KMS-11 (cell line): ENCODE data around the gene ZNF41.

Source experiments
- H2AFZ ChIP-seq: fragments of 200-600 bp; sonication (generic); 2 replicates; pipeline ENCODE4 v1.6.1; 2016; ENCODE audit warnings: antibody characterized with exemption, mixed run types, low read depth
- H3K27ac ChIP-seq: fragments of 200-600 bp; sonication (generic); 2 replicates; pipeline ENCODE4 v1.6.1; 2016; ENCODE audit warnings: mild to moderate bottlenecking, mixed run types
- H3K27me3 ChIP-seq: fragments of 200-600 bp; sonication (generic); 2 replicates; pipeline ENCODE4 v1.6.1; 2017; ENCODE audit warnings: mild to moderate bottlenecking, low read depth, mixed run types, moderate library complexity; ENCODE audit not compliant: insufficient read depth
- H3K36me3 ChIP-seq: fragments of 200-600 bp; sonication (generic); 2 replicates; pipeline ENCODE4 v1.6.1; 2017; ENCODE audit warnings: mild to moderate bottlenecking, mixed run types; ENCODE audit not compliant: insufficient read depth
- H3K4me1 ChIP-seq: fragments of 200-600 bp; sonication (generic); 2 replicates; pipeline ENCODE4 v1.6.1; 2016; ENCODE audit warnings: mild to moderate bottlenecking, low read depth, mixed run types; ENCODE audit not compliant: poor library complexity, severe bottlenecking
- H3K4me2 ChIP-seq: fragments of 200-600 bp; sonication (generic); 2 replicates; pipeline ENCODE4 v1.7.0; 2016; ENCODE audit warnings: mild to moderate bottlenecking, mixed run types
- H3K4me3 ChIP-seq: fragments of 200-600 bp; sonication (generic); IDR thresholded peaks from 2 replicates; pipeline ENCODE4 v1.6.1; 2017; ENCODE audit warnings: low read depth, low read length, mixed read lengths; ENCODE audit not compliant: insufficient read depth
- H3K79me2 ChIP-seq: fragments of 200-600 bp; sonication (generic); 2 replicates; pipeline ENCODE4 v1.6.1; 2016; ENCODE audit warnings: low read depth, mixed run types; ENCODE audit not compliant: insufficient read depth
- H3K9ac ChIP-seq: fragments of 200-600 bp; sonication (generic); 2 replicates; pipeline ENCODE4 v1.6.1; 2016; ENCODE audit warnings: mild to moderate bottlenecking, mixed run types
- H4K20me1 ChIP-seq: fragments of 200-600 bp; sonication (generic); 2 replicates; pipeline ENCODE4 v1.6.1; 2016; ENCODE audit warnings: mild to moderate bottlenecking, mixed run types; ENCODE audit not compliant: insufficient read depth
- CTCF ChIP-seq: fragments of 200-600 bp; sonication (generic); conservative IDR thresholded peaks from 2 replicates; pipeline ENCODE4 v1.6.1; 2017; ENCODE audit warnings: low read depth, mild to moderate bottlenecking, antibody characterized with exemption, low read length, moderate library complexity, mixed read lengths

The ZNF41 gene

DNA sequence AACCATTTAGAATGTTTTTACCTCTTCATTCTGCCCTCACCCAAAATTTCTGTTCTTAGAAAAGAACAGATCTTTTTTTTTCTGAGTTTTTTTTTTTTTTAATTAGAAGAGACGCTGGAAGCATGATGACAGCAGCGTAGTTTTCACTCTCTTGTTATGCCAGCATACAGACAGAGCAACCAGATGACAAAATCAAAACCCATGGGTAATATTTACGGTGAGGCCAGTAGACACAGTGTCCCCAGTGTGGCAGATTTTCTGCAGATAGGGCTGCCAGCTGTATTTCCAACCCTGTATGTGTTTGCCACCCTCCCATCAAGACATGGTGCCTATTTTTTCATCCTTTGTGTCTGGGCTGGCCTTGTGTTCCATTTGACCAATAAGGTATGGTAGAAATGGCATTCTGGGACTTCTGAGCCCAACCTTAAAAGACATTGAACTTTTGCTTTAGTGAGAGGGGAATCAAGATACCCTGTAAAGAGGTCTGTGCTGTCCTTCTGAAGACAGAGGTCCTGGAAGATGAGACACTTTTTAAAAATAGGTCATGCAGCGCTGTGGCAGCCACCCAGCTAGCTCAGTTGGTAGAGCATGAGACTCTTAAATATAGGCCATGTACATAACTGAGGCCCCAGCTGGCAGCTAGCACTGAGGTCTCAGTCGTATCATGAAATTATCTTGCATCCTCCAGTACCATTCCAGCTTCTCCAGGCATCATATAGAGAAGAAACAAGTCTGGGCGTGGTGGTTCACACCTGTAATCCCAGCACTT is 6.7 kb upstream of the ZNF41 start:
- no peaks in the 10 kb centered on the region for H3K36me3 ChIP-seq
- no peaks in the 10 kb centered on the region for H3K79me2 ChIP-seq
- H3K9ac ChIP-seq: no peak overlapping the region
- no peak overlapping the region for H3K27ac ChIP-seq
- H3K4me2 ChIP-seq: no peak overlapping the region
- H3K4me1 ChIP-seq: peaks cover 11% of the 10 kb centered on the region
- H3K4me3 ChIP-seq: no peak overlapping the region
- no peaks in the 10 kb centered on the region for H4K20me1 ChIP-seq
- no peak for TF ChIP-seq CTCF
- H2AFZ ChIP-seq: no peak overlapping the region
- H3K27me3 ChIP-seq: no peaks in the 10 kb centered on the region

DNA sequence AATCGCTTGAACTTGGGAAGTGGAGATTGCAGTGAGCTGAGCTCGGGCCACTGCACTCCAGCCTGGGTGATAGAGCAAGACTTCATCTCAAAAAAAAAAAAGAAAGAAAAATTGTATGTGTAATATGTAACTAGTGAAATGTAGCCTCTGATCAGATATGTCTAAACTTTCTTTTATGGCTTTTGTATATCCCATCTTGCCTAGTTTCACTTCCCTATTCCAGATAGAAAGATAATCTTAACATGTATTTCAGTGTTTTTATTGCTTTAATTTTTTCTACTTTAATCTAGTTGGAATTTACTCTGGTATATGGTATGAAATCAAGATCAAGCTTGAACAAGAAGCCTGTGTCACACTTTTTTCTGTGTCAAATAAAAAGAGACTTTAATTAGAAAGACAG is 1.9 kb upstream of the ZNF41 start:
- no peak for TF ChIP-seq CTCF
- Histone ChIP-seq H3K27me3 (no peaks in the 10 kb centered on the region), H3K27ac (0 out of 2 replicates have a peak overlapping the region, but pooled peaks have one; percentile 32), H3K36me3 (no peaks in the 10 kb centered on the region), H3K9ac (no peak overlapping the region), H3K4me1 (peaks cover 26% of the 10 kb centered on the region), H3K79me2 (peaks cover 19% of the 10 kb centered on the region; the same call in 1 of the 2 replicates), H2AFZ (no peak overlapping the region), H3K4me3 (no peak overlapping the region), H4K20me1 (no peaks in the 10 kb centered on the region), H3K4me2 (peak overlapping the region; percentile 72)

DNA sequence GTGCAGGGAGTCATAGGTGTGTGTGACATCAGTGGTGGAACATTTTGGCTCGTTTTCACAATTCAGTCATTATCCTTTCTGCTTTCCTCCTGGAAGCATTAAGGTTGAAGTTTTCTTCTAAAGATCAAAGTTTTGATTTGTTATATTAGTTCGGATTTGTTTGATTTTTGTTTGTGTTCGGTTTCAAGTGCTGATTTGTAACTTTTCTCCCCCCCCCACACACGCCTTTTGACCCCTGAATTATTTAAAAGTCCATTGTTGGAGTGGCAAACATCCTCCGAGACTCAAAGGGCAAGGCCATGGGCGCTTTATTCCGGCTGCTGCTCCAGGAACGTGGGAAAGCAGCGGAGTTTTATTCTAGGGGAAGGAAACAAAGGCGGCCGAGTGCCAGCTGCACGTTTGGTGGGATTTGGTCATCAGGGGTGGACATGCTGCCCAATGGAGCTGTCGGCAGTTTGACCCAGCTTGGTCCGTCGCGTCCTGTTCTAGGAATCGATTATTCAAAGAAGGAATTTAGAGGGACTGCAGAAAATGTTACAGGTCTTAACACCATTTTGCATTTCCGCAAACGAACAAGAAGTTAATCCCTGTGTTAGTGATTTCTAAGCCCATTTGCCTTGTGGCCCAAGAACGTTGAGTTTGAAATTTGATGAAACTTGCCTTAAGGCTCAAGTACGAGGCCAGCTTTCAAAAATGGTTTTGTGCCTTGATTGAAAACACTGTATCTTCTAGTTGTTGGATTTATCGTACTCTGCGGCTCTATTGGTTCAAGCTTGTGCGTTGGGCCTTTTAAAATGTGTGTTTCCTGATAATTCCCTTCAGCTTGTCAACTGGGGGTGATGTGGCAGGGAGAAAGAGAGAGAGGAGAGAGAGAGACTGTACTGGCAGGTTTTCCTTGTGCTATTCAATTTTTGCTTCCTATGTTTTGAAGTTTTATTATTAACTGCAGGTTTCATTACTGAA is 565 bp upstream of the ZNF41 start:
- Histone ChIP-seq H3K79me2 (peaks cover 22% of the 10 kb centered on the region; the same call in 1 of the 2 replicates), H3K4me1 (peaks cover 26% of the 10 kb centered on the region), H3K36me3 (no peaks in the 10 kb centered on the region), H2AFZ (peak overlapping the region; percentile 70), H3K27me3 (no peaks in the 10 kb centered on the region), H3K4me2 (peak overlapping the region; percentile 72), H3K4me3 (no peak overlapping the region), H4K20me1 (no peaks in the 10 kb centered on the region), H3K27ac (peak overlapping the region; percentile 88), H3K9ac (peak overlapping the region; percentile 96)
- no peak for TF ChIP-seq CTCF

- Histone ChIP-seq H3K9ac (peak overlapping the region; percentile 96; the same call in 1 of the 2 replicates), H3K4me1 (peaks cover 26% of the 10 kb centered on the region), H3K79me2 (peaks cover 22% of the 10 kb centered on the region; the same call in 1 of the 2 replicates), H3K36me3 (no peaks in the 10 kb centered on the region), H4K20me1 (no peaks in the 10 kb centered on the region), H3K4me2 (peak overlapping the region; percentile 55), H3K27ac (peak overlapping the region; percentile 88; the same call in 1 of the 2 replicates), H3K4me3 (no peak overlapping the region), H2AFZ (peak overlapping the region; percentile 70; the same call in 1 of the 2 replicates), H3K27me3 (no peaks in the 10 kb centered on the region)
- TF ChIP-seq CTCF: no peak
Measured at GRCh38 chrX:47482065-47482511, 934 bp downstream of the ZNF41 start.
